HepG2 (cell line): ENCODE results near the gene ACSM2B. TPM values are rescaled to one million over a fixed set of nuclear protein-coding genes. Genes with fewer than 3 reads are reported as not detected.

Experiments
- CHD4 ChIP-seq: fragments of 200-600 bp; sonication (generic); IDR thresholded peaks from 2 replicates; pipeline ENCODE4 v1.7.0; 2017; ENCODE audit warnings: mild to moderate bottlenecking, low read length, borderline replicate concordance
- GLI4 ChIP-seq: sonication (generic); formaldehyde crosslinking; IDR thresholded peaks from 2 replicates; pipeline ENCODE4 v1.5.1; 2020; ENCODE audit warnings: missing genetic modification reagents, mild to moderate bottlenecking, moderate library complexity, borderline replicate concordance
- KDM3A ChIP-seq: IDR thresholded peaks from 2 replicates; pipeline ENCODE4 v1.6.1; 2018; ENCODE audit warnings: low read depth, missing compliant biosample characterization
- KLF12 ChIP-seq: sonication (generic); formaldehyde crosslinking; IDR thresholded peaks from 2 replicates; pipeline ENCODE4 v1.4.0; 2020; ENCODE audit warnings: missing genetic modification reagents, borderline replicate concordance
- ZFX ChIP-seq: sonication (generic); formaldehyde crosslinking; IDR thresholded peaks from 2 replicates; pipeline ENCODE4 v1.4.0; 2020; ENCODE audit warnings: mild to moderate bottlenecking, low read depth, missing genetic modification reagents, moderate library complexity
- ZNF775 ChIP-seq: sonication (generic); formaldehyde crosslinking; IDR thresholded peaks from 2 replicates; pipeline ENCODE4 v1.4.0; 2020; ENCODE audit warnings: missing genetic modification reagents, mild to moderate bottlenecking, moderate library complexity, borderline replicate concordance
- polyA plus RNA-seq, 8 experiments: library from polyadenylated mRNA; depleted of rRNA in 3 of 8; stranded (reverse) in 7 of 8; unstranded in 1 of 8; fragments of >200 nt; fragmentation: Illumina TruSeq in 4 of 8; extraction: Trizol in 4 of 8; gene quantifications; 2 replicates each; pipeline versions ENCODE4 v1.2.1 to v1.2.3, GENCODE V29; 2011 to 2016; ENCODE audit warnings: low read depth in 4 of 8, missing spikeins in 1 of 8, mixed read lengths in 1 of 8; ENCODE audit not compliant: insufficient read depth in 1 of 8
- total RNA-seq, 5 experiments: library from RNA; depleted of rRNA; stranded (reverse); fragments of >200 nt; fragmentation: Illumina TruSeq; extraction: Trizol; gene quantifications; 2 replicates each; pipeline ENCODE4 v1.2.3, GENCODE V29; 2016; ENCODE audit warnings: low read depth in 1 of 5
- TF ChIP-seq, protein P1 (sequence below), 2 experiments: fragments of 450-650 bp in 1 of 2; sonication (generic) in 1 of 2; formaldehyde crosslinking in 1 of 2; IDR thresholded peaks; 2 replicates each; pipeline versions ENCODE4 v1.6.1 to v1.8.0; 2016 to 2022; ENCODE audit warnings: antibody characterized with exemption in 1 of 2, mild to moderate bottlenecking in 1 of 2, missing genetic modification reagents in 1 of 2
- TF ChIP-seq, protein P2 (sequence below): sonication (generic); formaldehyde crosslinking; IDR thresholded peaks from 2 replicates; pipeline ENCODE4 v1.8.1; 2022; ENCODE audit warnings: low read depth, mild to moderate bottlenecking, missing genetic modification reagents
- TF ChIP-seq, protein P3 (sequence below): sonication (generic); formaldehyde crosslinking; IDR thresholded peaks from 2 replicates; pipeline ENCODE4 v1.4.0; 2020; ENCODE audit warnings: missing genetic modification reagents
- TF ChIP-seq, protein P4 (sequence below): sonication (generic); formaldehyde crosslinking; IDR thresholded peaks from 2 replicates; pipeline ENCODE4 v1.5.1; 2020; ENCODE audit warnings: missing genetic modification reagents, mild to moderate bottlenecking, borderline replicate concordance
- TF ChIP-seq, protein P5 (sequence below): sonication (generic); formaldehyde crosslinking; IDR thresholded peaks from 2 replicates; pipeline ENCODE4 v1.5.0; 2020; ENCODE audit warnings: missing genetic modification reagents

Gene ACSM2B
- total and polyA plus RNA-seq, 2 of the 13 experiments (the other 11 are each of a cell fraction or from before 2014, with no cell fraction given), result 22.9 to 34.0 TPM

DNA sequence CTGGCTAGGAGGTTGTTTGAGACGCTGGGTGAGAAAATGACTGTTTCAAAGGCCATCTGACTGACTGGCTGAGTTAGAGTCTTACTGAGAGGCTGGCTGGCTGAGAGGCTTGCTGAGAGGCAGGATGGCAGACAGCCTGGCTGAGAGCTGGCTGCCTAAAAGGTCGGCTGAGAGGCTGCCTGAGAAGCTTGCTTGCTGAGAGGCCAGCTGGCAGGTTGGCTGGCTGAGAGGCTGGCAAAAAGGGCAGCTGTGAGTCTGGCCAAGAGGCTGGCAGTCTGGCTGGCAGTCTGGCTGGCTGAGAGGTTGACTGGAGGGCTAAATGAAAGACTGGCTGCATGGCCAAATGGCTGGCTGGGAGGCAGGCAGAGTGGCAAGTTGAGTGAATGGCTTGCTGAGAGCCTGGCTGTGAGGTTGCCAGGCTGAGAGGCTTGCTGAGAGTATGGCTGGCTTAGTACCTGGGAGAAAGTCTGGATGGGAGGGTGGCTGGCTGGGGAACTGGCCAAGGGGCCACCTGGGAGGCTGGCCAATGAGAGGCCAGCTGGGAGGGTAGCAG, 35.3 kb upstream of the ACSM2B start (continued):
- TF ChIP-seq, protein P1, sequence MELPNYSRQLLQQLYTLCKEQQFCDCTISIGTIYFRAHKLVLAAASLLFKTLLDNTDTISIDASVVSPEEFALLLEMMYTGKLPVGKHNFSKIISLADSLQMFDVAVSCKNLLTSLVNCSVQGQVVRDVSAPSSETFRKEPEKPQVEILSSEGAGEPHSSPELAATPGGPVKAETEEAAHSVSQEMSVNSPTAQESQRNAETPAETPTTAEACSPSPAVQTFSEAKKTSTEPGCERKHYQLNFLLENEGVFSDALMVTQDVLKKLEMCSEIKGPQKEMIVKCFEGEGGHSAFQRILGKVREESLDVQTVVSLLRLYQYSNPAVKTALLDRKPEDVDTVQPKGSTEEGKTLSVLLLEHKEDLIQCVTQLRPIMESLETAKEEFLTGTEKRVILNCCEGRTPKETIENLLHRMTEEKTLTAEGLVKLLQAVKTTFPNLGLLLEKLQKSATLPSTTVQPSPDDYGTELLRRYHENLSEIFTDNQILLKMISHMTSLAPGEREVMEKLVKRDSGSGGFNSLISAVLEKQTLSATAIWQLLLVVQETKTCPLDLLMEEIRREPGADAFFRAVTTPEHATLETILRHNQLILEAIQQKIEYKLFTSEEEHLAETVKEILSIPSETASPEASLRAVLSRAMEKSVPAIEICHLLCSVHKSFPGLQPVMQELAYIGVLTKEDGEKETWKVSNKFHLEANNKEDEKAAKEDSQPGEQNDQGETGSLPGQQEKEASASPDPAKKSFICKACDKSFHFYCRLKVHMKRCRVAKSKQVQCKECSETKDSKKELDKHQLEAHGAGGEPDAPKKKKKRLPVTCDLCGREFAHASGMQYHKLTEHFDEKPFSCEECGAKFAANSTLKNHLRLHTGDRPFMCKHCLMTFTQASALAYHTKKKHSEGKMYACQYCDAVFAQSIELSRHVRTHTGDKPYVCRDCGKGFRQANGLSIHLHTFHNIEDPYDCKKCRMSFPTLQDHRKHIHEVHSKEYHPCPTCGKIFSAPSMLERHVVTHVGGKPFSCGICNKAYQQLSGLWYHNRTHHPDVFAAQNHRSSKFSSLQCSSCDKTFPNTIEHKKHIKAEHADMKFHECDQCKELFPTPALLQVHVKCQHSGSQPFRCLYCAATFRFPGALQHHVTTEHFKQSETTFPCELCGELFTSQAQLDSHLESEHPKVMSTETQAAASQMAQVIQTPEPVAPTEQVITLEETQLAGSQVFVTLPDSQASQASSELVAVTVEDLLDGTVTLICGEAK (IDR thresholded peaks at IDR 0.05), result no peak
- TF ChIP-seq, protein P1 (CRISPR knock-in tag; IDR thresholded peaks at IDR 0.05), result no peak
- TF ChIP-seq KLF12 (no peak), ZNF775 (CRISPR knock-in tag) (no peak), ZFX (no peak), KDM3A (0 out of 2 replicates have a peak, but pooled peaks have one; percentile 14), CHD4 (no peak), GLI4 (CRISPR knock-in tag) (0 out of 2 replicates have a peak, but pooled peaks have one; percentile 51)
- TF ChIP-seq, protein P2, sequence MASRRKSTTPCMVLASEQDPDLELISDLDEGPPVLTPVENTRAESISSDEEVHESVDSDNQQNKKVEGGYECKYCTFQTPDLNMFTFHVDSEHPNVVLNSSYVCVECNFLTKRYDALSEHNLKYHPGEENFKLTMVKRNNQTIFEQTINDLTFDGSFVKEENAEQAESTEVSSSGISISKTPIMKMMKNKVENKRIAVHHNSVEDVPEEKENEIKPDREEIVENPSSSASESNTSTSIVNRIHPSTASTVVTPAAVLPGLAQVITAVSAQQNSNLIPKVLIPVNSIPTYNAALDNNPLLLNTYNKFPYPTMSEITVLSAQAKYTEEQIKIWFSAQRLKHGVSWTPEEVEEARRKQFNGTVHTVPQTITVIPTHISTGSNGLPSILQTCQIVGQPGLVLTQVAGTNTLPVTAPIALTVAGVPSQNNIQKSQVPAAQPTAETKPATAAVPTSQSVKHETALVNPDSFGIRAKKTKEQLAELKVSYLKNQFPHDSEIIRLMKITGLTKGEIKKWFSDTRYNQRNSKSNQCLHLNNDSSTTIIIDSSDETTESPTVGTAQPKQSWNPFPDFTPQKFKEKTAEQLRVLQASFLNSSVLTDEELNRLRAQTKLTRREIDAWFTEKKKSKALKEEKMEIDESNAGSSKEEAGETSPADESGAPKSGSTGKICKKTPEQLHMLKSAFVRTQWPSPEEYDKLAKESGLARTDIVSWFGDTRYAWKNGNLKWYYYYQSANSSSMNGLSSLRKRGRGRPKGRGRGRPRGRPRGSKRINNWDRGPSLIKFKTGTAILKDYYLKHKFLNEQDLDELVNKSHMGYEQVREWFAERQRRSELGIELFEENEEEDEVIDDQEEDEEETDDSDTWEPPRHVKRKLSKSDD (CRISPR knock-in tag), result no peak
- TF ChIP-seq, protein P3, sequence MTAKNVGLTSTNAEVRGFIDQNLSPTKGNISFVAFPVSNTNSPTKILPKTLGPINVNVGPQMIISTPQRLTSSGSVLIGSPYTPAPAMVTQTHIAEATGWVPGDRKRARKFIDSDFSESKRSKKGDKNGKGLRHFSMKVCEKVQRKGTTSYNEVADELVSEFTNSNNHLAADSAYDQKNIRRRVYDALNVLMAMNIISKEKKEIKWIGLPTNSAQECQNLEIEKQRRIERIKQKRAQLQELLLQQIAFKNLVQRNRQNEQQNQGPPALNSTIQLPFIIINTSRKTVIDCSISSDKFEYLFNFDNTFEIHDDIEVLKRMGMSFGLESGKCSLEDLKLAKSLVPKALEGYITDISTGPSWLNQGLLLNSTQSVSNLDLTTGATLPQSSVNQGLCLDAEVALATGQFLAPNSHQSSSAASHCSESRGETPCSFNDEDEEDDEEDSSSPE (CRISPR knock-in tag), result no peak
- TF ChIP-seq, protein P4, sequence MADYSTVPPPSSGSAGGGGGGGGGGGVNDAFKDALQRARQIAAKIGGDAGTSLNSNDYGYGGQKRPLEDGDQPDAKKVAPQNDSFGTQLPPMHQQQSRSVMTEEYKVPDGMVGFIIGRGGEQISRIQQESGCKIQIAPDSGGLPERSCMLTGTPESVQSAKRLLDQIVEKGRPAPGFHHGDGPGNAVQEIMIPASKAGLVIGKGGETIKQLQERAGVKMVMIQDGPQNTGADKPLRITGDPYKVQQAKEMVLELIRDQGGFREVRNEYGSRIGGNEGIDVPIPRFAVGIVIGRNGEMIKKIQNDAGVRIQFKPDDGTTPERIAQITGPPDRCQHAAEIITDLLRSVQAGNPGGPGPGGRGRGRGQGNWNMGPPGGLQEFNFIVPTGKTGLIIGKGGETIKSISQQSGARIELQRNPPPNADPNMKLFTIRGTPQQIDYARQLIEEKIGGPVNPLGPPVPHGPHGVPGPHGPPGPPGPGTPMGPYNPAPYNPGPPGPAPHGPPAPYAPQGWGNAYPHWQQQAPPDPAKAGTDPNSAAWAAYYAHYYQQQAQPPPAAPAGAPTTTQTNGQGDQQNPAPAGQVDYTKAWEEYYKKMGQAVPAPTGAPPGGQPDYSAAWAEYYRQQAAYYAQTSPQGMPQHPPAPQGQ (CRISPR knock-in tag), result 0 out of 2 replicates have a peak, but pooled peaks have one; percentile 59
- TF ChIP-seq, protein P5, sequence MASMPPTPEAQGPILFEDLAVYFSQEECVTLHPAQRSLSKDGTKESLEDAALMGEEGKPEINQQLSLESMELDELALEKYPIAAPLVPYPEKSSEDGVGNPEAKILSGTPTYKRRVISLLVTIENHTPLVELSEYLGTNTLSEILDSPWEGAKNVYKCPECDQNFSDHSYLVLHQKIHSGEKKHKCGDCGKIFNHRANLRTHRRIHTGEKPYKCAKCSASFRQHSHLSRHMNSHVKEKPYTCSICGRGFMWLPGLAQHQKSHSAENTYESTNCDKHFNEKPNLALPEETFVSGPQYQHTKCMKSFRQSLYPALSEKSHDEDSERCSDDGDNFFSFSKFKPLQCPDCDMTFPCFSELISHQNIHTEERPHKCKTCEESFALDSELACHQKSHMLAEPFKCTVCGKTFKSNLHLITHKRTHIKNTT (CRISPR knock-in tag), result no peak
